Ascending aorta (tissue), 2 donors: ENCODE results near the gene RAPGEF2. TPM values are rescaled to one million over a fixed set of nuclear protein-coding genes. Genes with fewer than 3 reads are reported as not detected.

Experiments used
- DNase-seq, 2 donors: peaks; one replicate each; pipeline ENCODE4 v3.0.0-alpha.2; 2019; ENCODE audit warnings: low spot score in 2 of 2
- H3K27ac ChIP-seq, 2 donors: fragments of 200-600 bp; sonication (generic); one replicate each; pipeline ENCODE4 v1.5.1; 2016 to 2017; ENCODE audit warnings: mild to moderate bottlenecking in 1 of 2
- H3K27me3 ChIP-seq: fragments of 200-600 bp; sonication (generic); one replicate; pipeline ENCODE4 v1.5.1; 2017
- H3K36me3 ChIP-seq, 2 donors: fragments of 200-600 bp; sonication (generic); one replicate each; pipeline ENCODE4 v1.5.1; 2016
- H3K4me1 ChIP-seq, 2 donors: fragments of 200-600 bp; sonication (generic); one replicate each; pipeline ENCODE4 v1.5.1; 2016 to 2017; ENCODE audit warnings: mild to moderate bottlenecking in 1 of 2
- H3K4me3 ChIP-seq, 2 donors: fragments of 200-600 bp; sonication (generic); one replicate each; pipeline ENCODE4 v1.5.1; 2016 to 2017; ENCODE audit warnings: mild to moderate bottlenecking in 1 of 2
- H3K9me3 ChIP-seq, 2 donors: fragments of 200-600 bp; sonication (generic); one replicate each; pipeline ENCODE4 v1.5.1; 2016
- intact Hi-C: fragments of 100-400 bp; cut with DNase I; formaldehyde crosslinking; loops from one replicate; pipeline ENCODE4 v1.15.1; 2023
- total RNA-seq: library from RNA; depleted of rRNA; stranded (reverse); fragments of >200 nt; gene quantifications from one replicate; pipeline ENCODE4 v1.1.0, GENCODE V29; 2016
- TF ChIP-seq, protein P1 (sequence below), 3 experiments: fragments of 200-600 bp in 2 of 3; fragments of 450-650 bp in 1 of 3; sonication (generic) in 2 of 3; IDR thresholded peaks; one replicate each; pipeline ENCODE4 v1.5.1; 2016 to 2019; ENCODE audit warnings: antibody characterized with exemption in 3 of 3, mild to moderate bottlenecking in 1 of 3, moderate library complexity in 1 of 3

Gene RAPGEF2
- total RNA-seq, 1 donor from 2014 or later: 65.7 TPM

DNA sequence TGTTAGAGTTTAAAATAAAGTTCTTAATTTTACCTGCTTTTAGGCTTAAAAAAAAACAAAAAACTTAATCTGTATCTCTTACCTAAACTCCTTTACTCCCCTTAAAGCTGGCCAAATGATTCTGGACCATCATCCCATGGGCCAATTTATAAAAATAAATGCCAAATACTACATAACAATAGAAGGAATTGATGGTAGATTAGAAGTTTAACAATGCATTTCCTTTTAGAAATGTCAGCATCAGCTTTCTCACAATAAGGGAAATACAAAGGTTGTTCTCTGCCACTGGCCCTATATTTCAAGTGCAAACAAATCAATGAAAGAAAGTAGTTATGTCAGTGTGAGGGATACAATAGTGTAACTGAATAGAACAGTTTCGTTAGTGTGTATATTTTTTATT is 5.7 kb upstream of the RAPGEF2 start:
- Histone ChIP-seq H3K27ac (no peak overlapping the region), H3K4me3 (no peak overlapping the region), H3K27me3 (no peaks in the 10 kb centered on the region), H3K9me3 (no peaks in the 10 kb centered on the region), H3K4me1 (no peaks in the 10 kb centered on the region), H3K36me3 (no peaks in the 10 kb centered on the region)
- no peak for DNase-seq
- TF ChIP-seq, protein P1, sequence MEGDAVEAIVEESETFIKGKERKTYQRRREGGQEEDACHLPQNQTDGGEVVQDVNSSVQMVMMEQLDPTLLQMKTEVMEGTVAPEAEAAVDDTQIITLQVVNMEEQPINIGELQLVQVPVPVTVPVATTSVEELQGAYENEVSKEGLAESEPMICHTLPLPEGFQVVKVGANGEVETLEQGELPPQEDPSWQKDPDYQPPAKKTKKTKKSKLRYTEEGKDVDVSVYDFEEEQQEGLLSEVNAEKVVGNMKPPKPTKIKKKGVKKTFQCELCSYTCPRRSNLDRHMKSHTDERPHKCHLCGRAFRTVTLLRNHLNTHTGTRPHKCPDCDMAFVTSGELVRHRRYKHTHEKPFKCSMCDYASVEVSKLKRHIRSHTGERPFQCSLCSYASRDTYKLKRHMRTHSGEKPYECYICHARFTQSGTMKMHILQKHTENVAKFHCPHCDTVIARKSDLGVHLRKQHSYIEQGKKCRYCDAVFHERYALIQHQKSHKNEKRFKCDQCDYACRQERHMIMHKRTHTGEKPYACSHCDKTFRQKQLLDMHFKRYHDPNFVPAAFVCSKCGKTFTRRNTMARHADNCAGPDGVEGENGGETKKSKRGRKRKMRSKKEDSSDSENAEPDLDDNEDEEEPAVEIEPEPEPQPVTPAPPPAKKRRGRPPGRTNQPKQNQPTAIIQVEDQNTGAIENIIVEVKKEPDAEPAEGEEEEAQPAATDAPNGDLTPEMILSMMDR (IDR thresholded peaks at IDR 0.05): no peak
- intact Hi-C loops: no loop called here

- no peak overlapping the region for H3K27ac ChIP-seq
Measured at GRCh38 chr4:159097785-159098184, 5.1 kb upstream of the RAPGEF2 start.

GRCh38 chr4:159098482-159099127 is 4.3 kb upstream of the RAPGEF2 start:
- Histone ChIP-seq H3K27me3 (no peaks in the 10 kb centered on the region), H3K27ac (no peak overlapping the region), H3K4me1 (no peaks in the 10 kb centered on the region), H3K36me3 (no peaks in the 10 kb centered on the region), H3K9me3 (no peaks in the 10 kb centered on the region), H3K4me3 (no peak overlapping the region)
- TF ChIP-seq, protein P1 (IDR thresholded peaks at IDR 0.05): no peak
- intact Hi-C loops: no loop called here
- no peak for DNase-seq

More at GRCh38 chr4:159097785-159098184, 5.1 kb upstream of the RAPGEF2 start:
- Histone ChIP-seq H3K4me3 (no peak overlapping the region), H3K9me3 (no peaks in the 10 kb centered on the region), H3K27me3 (no peaks in the 10 kb centered on the region), H3K36me3 (no peaks in the 10 kb centered on the region), H3K4me1 (no peaks in the 10 kb centered on the region)
- no peak for DNase-seq
- TF ChIP-seq, protein P1 (IDR thresholded peaks at IDR 0.05): no peak
- intact Hi-C loops: no loop called here

- Histone ChIP-seq H3K4me1 (peaks cover 0 to 8% of the 10 kb centered on the region in 2 donors), H3K27me3 (no peaks in the 10 kb centered on the region), H3K9me3 (no peaks in the 10 kb centered on the region), H3K36me3 (no peaks in the 10 kb centered on the region), H3K27ac (peak overlapping the region; percentile 91 to 94), H3K4me3 (peak overlapping the region; percentile 92 to 93)
- TF ChIP-seq, protein P1 (IDR thresholded peaks at IDR 0.05): no peak
- intact Hi-C loops: loop anchor here (2.0 to 10.0 kb wide), 5 partner anchors 190 to 430 kb away; partner anchors contain the start of genes C4orf46, ETFDH and PPID
- DNase-seq: peak in 1 of 2 donors; percentile 63
Measured at GRCh38 chr4:159101988-159102621, 774 bp upstream of the RAPGEF2 start.

DNA sequence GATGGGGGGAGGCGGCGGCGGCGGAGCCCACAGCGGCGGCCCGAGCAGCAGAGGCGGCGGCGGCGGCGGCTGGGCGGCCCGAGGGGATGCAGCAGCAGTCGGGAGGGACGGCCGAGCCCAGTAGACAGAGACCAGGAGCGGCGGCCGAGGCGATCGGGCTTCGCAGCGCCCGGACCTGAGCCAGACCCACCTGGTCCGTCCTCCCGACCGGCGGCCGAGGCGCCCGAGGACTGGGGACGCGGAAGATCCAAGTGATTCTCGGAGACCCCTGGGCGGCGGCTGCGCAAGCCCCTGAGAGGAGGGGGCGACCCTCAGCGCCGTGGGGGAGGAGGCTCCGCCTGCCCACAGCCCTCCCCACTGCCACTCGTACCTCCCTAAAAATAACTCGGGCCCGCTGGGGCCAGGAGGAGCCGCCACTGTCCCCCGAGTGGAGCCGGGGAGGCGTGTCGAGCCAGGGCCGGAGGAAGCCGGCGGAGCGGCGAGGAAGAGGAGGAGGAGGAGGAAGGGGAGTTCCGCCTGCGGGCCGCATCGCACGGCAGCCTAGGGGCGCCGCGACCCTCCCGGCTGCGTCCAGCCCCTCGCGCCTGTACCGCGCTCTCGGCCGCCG is 608 bp downstream of the RAPGEF2 start:
- intact Hi-C loops: loop anchor here (2.0 to 10.0 kb wide), 5 partner anchors 191 to 431 kb away; partner anchors contain the start of genes C4orf46, ETFDH and PPID
- Histone ChIP-seq H3K27ac (peak overlapping the region; percentile 91 to 94), H3K4me1 (peaks cover 0 to 14% of the 10 kb centered on the region in 2 donors), H3K27me3 (no peaks in the 10 kb centered on the region), H3K9me3 (no peaks in the 10 kb centered on the region), H3K4me3 (peak overlapping the region; percentile 92 to 93), H3K36me3 (no peaks in the 10 kb centered on the region)
- TF ChIP-seq, protein P1 (IDR thresholded peaks at IDR 0.05): no peak
- peak in 1 of 2 donors; percentile 70 for DNase-seq
